ENCODE results near the gene KPNA5.
"Not testable (repeated sequence)": the region's sequence is repeated elsewhere in the genome, so short reads cannot be mapped to it uniquely, and the experiment has no call there.

KPNA5 gene

DNA sequence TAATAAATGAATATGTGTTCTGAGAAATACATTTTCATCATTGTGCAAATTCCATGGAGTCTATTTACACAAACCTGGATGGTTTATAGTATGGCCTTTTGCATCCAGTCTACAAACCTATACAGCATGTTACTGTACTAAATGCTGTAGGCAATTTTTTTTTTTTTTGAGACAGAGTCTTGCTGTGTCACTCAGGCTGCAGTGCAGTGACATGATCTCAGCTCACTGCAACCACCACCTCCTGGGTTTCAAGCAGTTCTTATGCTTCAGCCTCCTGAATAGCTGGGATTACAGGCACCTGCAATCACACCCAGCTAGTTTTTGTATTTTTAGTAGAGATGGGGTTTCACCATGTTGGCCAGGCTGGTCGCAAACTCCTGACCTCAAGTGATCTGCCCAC lies 22.9 kb downstream of the KPNA5 start:
- DNase-seq (ENCODE audit: low spot score) = not testable (repeated sequence)

DNA sequence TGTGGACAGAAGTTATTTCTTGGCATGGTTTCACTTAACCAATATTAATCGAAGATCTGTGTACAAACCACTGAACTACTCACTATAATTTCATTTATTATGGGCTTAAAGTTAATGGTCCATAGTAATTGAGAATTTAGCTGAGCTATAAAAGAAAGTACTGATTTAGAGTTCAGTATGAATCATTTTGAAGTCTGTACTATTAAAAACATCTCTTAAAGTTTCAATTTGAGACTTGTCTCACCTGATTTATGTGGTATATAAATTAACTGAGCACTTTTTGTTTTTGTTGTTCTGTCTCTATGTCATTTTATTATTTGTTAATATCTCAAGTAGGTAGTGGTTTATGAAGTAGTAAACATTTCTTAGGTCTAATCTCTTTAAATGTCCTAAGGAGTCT lies 24.9 kb downstream of the KPNA5 start:
- no peak for DNase-seq (ENCODE audit: low spot score)

DNA sequence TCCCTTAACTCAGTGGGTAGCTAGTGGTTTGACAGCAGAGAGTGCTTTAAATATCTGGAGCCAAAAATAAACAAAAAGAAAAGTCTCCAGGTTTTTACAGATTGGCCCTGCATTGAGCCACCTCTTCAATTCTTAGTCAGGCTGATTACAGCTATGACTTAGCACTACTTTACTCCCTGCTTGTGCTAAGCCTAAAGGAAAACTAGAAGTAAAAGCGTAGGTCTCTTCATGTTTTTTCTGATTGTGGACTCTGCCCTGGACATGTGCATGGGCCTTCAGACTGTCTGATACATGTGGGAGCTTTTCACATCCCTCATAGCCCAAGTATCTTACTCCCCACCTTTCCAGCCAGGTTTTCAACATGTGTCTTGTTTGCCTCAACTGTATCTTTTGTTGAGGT lies 33.3 kb downstream of the KPNA5 start:
- no peak for DNase-seq (ENCODE audit: low spot score)

DNA sequence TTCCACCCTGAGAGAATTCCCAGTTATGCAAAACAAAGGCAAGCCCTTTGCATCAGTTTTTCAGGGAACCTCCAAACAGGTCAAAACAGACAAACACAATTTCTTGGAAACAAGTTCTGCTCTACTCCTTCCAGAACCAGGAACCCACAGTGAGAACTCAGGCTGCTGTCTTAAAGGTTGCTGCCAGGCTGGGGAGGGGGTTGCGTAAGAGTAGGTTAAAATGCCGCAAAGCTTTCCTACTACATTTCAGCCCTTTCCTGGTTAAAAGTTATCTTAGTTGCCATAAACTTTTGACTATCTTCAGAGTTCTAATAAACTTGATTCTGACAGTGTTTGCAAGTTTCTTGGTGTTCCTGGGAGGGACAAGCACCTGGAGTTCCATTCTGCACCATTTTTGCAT lies 33.8 kb downstream of the KPNA5 start:
- DNase-seq (ENCODE audit: low spot score) = no peak

DNA sequence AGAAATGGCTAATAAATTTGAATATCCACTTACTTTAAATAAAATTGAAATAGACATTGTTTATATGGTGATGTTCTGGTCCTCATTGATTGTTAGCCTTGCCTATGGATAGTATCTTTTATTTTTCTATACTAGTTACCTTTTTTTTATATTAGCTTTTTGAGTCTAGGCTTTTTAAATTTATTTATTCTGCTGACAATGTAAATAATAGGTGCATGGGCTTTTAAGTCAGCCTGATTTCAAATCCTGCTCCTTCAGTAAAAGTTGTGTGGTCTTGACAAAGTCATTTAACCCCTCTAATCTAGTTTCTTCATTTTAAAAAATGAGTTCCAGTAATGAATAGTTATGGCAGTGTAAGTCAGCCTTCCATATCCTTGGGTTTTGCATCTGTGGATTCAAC lies 45.9 kb downstream of the KPNA5 start:
- no peak for DNase-seq (ENCODE audit: low spot score)

DNA sequence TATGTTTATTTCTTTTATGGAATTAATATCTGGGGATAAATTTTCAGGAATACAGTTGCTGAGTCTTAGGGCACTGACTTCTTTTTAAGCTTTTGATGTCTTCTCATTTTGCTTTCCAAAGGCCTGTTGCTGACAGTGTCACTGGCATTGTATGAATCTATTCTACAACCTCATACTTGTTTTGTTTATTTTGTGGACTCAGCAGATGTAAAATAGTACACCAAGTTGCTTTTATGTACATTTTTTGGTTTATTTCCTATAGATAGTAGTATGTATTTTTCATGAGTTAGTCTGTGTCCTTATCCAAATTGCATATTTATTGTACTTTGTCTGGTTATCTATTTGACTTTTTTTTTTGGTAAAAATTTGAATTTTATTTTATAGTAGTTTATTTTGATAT lies 49.5 kb downstream of the KPNA5 start:
- DNase-seq (ENCODE audit: low spot score) = no peak

DNA sequence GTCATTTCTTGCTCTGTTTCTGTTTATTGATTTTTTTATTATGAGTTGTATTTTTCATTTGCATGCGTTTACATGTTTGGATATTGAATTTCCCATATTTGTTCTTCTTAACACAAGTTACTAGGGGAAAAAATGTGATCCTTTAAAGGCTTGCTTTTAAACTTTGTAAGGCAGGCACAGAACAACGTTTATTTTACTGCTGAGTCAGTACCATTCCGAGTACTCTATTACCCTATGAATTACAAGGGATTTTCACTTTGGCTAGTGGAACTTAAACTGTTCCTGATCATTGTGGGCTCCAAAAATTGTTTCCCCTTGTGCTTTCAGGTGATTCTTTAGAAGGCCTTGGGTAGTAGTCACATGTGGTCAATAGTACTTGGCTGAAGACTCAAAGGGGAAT lies 56.0 kb downstream of the KPNA5 start:
- DNase-seq (ENCODE audit: low spot score) = no peak

DNA sequence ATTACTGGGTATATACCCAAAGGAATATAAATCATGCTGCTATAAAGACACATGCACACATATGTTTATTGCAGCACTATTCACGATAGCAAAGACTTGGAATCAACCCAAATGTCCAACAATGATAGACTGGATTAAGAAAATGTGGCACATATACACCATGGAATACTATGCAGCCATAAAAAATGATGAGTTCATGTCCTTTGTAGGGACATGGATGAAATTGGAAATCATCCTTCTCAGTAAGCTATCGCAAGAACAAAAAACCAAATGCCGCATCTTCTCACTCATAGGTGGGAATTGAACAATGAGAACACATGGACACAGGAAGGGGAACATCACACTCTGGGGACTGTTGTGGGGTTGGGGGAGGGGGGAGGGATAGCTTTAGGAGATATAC lies 59.5 kb downstream of the KPNA5 start:
- DNase-seq (ENCODE audit: low spot score) = not testable (repeated sequence)

DNA sequence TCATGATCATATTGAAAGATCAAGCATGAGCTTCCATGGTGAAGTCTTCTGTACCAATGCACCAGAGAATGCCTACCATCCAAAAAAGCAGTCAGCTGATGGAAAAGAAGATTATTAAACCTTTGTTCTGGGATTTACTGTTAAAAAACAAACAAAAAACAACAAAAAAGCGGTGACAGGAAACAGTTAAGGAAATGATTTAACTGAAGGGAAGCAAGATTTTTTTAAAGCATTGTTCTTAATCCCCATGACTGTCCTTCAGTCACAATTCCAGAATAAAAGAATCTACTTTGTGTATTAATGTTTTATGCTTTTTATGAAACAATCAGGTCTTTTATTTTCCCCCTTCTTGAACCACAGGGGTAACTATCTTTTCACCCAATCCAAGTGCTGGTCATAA lies 60.6 kb downstream of the KPNA5 start:
- DNase-seq (ENCODE audit: low spot score) = no peak

DNA sequence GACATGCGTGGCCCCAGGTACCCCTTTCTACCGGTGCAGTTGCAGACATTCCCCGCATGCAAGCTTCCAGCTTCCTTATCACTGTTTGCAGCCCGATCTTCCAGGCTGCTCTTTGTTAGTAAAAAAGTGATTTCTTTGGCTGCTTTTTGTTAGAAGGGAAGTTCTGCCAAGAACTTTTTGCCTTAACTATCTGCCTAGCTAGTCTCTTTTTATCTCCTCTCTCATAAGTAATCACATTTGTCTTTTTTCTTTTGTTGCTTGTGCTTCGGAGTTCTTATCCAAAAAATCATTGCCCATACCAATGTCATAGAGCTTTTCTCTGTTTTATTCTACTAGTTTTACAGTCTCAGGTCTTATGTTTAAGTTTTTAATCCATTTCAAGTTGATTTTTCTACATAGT lies 64.2 kb downstream of the KPNA5 start:
- no peak for DNase-seq (ENCODE audit: low spot score)

DNA sequence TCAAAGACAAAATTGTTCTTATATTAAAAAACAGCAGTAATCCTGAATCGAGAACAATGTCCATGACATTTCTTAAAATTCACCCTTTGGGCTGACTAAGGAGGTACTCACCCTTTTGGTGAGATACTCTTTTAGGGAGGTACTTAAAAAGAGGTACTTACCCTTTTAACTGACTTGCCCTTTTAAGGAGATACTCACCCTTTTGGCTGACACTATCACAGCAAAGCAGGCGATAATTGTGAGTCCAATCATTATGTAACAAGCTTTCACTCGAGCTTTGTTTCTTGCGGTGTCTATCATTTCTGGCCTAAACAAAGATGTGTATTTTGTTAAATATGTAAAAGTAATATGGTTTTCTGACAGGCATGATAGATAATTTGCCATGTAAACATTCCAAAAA lies 80.8 kb downstream of the KPNA5 start:
- no peak for DNase-seq (ENCODE audit: low spot score)

DNA sequence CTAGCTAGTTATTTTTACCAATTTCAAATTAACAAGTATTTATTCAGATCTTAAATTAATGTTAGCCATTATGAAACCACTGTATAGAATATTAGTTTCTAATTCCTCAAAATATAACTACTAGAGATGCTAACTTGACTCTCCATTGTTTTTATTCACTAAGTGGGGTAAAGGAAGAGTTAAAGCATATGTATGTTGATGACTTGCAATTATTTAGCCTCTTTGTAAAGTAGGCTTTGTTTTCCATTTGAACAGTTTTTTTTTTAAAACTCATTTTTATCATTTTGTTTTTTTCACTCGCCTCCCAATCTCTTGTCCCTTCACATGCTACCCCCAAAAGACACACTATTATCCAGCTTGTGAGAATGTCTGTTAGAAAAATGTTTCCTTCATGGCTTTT lies 81.2 kb downstream of the KPNA5 start:
- DNase-seq (ENCODE audit: low spot score) = no peak

DNA sequence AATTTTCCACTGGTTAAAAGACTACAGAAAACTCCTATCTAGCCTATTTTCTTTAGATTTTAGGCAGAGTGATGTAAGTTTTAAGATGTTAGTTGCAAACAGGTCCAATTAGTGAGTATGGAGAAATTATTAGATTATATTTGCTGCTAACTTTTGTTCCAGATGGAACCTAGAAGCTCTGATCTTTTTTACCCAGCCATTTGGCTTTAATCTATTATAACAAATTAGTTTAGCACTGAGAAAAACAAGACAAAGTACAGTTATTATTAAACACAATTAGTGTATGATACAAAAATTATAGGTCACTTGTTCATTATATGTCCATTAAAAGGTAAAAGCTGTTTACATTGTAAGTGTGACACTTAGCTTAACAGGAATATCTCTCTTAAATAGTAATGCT lies 82.0 kb downstream of the KPNA5 start:
- DNase-seq (ENCODE audit: low spot score) = no peak

DNA sequence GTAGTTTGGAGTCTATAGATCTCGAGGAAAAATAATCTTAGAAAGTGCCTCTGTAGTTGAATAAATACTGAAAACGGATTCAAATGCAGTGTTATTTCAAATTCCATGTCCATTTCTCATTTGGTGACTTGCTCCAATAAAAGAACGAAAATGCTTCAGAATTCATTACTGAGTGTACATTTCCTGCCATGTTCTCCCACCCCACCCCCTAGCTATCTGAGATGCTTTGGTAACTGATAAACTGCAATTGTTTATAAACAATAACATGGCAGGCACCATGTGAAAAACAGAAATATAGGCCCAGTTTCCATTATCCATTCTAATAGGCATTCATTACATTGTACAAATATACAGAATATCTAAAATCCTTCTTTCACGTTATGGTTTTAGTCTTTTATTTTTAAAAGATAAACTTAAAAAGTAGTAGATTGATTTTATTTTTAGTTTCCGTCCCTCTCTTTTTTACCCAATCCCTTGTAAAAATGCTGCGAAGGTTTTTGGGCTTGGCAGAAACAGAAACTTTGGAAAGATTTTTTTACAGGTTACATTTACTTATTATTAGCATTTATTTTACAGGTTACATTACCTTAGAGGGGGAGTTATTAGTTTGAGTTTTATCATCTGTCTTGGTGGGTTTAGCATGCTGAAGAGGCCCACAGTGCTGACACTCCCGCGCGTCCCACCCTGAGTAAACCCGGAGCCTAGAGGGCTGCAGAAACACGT lies 83.1 kb downstream of the KPNA5 start:
- no peak for DNase-seq (ENCODE audit: low spot score)

DNA sequence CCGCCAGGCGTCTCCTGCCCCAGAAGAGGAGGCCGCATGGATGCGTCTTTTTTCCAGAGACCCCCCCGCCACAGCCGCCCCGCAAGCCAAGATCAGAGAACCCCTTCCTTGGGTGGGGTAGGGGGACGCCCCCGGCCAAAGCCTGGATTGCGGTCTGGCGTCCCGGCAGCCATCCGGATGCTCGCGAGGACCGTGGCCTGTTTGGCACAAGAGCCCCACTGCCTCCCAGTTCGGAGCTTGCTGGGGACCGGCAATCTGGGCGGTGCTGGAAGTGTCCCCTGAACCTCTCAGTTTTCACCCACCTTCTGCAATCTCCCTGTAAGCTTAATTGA lies 83.6 kb downstream of the KPNA5 start:
- no peak for DNase-seq (ENCODE audit: low spot score)

DNA sequence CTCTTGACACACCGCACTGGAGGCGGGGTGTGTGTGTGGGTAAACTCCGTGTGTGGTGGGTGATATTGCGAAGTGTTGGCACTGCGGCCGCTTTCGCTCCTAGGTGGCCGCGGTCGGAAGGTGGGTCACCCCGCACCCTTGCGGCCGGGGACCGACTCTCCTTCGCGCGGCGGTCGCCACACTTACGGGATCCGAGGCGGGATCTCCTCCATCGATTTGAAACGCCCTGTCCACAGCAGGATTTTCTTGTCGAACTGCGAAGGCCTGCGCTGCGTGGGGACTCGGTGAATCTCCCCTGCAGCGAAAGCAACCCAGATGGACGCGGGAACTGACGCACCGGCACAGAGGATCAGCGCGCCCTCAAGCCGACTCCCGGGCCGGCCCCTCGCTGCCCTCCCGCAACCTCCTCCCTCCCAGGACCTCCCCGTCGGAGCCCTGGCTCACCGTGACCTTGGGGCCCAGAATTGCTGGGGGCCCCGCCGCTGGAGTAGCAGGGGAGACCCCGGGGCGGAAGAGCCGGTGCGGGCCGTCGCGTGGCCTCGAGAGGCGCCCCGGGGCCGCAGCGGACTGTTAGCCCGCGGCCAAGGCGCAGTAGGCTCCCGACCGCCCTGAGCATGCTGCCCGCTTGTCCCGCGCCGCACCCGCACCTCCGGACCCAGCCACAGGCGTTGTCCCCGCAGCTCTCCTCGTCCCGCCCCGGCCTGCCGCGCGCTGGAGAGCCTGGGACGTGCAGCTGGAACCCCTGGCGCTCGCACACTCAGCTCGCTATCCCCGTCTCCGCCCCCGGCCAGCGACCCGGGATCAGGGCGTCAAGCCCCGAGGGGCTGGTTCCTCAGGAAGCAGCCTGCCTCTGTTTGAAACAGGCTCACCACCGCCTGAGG lies 84.2 kb downstream of the KPNA5 start, which contains the start of gene FAM162B:
Gene FAM162B, minus strand, starts transcription at position 759 of the 881 bp plus-strand sequence. Its CDS starts 143 bp downstream, at position 616.
- DNase-seq (ENCODE audit: low spot score) = no peak

DNA sequence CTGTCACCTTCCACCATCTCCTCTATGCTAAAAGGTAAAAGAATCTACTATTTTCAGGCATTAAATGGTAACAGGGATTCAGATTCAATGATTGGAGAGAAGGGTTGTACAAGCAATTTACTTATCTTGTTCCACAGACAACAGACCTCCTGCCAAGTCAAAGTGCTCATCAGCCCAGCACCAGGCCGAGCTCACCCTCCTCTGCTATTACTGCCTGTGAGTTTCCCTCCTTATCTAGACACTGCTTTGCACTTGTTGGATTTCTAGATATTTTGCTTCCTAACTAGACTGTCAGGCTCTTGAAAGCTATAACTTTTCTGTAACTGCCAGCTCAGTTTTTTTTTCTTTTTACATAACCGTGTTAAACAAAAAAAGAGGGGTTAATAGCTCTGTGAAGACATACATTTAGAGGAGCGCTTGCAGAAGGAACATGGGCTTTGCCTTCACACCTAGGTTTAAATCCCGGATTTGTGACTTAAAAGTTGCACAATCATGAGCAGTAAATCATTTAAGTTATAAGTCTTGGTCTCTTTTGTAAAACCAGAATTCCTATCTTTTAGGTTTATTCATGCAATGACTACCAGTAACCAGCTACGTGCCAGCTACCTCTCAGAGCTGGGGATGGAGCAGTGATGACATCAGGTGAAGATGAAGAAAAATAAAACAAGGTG lies 85.6 kb downstream of the KPNA5 start:
- DNase-seq (ENCODE audit: low spot score) = no peak

DNA sequence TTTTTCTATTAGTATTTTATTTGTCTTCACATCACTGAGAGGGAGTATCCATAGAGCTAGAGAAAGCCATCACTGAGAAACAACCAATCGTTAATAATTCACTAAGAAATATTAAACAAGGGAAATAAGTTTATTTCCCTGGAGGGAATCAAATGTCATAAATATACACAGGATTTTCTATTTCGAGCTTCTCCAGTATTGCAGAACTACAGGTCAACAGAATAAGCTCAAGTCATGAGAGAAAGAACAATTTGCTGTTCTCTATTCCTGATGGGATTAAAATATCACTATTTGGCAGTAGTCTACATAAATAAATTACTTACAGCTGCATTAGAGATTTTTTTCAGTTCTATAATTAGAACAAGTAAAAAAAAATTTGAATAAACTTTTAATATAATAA lies 86.7 kb downstream of the KPNA5 start:
- no peak for DNase-seq (ENCODE audit: low spot score)

DNA sequence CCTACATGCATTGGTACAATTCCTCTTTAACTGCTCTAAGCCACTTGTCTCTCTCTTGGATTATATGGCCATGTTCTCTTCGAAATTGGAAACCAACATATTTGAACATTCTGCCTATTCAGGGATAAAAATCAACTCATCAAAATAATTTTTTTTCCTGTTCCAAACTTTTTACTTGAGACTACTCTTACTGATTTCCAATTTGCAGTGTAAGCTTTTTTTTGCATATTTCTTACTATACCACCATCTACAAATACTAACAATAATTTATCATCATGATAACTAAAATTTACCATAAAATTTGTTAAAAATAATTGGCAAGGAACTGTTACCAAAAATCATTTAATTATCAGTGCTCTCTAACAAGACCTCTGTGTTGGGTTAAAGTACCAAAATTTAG lies 91.4 kb downstream of the KPNA5 start:
- DNase-seq (ENCODE audit: low spot score) = no peak

DNA sequence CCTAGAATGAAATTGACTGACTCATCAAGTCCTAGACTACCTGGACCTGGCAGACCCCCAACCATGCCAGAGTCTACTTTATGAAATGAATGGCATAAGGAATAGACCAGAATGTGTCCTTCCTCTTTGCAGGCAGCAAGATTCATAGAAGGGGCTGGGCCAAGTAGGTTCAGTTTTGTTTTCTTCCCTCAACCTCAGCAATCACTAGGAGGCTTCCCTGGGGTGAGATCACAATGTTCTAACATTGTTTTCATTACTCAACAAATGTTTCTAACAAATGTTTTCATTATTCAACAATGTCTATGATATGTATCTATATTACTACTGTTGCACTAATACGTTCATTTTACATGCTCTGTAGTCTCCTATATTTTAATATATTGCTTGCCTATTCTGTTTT lies 92.9 kb downstream of the KPNA5 start:
- DNase-seq (ENCODE audit: low spot score) = no peak

DNA sequence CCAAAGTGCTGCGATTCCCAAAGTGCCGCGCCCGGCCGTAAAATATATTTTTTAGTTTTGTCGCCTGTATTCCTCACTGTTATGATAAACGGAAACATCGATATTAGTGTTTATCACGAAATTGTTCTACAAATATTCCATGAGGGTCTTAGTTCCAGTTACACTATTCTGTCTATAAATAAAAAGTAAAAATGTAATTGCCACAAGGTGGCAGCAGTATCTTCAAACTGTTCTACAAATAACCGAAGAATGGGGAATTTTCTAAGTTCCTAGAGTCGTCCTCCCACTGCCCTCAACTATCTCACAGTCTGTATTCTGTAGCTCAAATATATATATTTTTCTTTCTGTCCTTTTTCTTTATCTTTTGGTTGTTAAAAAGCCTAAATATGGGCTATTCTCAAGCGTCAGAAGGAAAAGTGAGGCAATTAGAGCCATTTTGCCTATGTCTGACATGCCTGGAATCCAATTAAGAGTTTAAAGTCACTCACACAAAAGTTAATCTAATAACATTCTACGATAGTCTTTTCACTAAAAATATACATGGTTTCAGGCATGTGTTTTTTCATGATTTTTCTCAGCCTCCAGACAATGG lies 98.7 kb downstream of the KPNA5 start:
- DNase-seq (ENCODE audit: low spot score) = peak; percentile 33

DNA sequence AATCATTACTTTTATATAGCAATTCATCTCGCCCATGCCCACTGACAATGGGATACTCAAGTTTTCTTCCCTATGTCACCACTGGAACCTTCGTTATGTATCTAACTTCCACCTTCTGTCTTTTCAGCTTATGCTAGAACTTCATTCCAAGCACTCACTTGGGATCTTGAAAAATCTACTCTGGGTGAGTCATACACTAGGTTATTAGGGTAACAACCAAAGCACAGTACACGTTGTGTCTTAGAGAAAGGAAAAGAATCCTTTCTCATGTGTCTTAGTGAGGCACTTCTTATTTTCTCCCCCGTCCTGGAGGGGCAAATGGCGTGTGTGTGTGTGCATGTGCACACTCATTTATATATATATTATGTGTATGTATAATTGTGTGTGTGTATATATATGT lies 102.8 kb downstream of the KPNA5 start:
- DNase-seq (ENCODE audit: low spot score) = no peak
